HG03135 (cell line): ENCODE results near the gene SORCS3.
A peak's percentile ranks its signal among the peaks of the same experiment; 100 is the strongest.

ENCODE experiments used
- ATAC-seq: cut with Tn5 transposase; IDR thresholded peaks from one replicate; pipeline ENCODE4 v1.9.1; 2021; ENCODE audit warnings: mild to moderate bottlenecking, moderate library complexity; ENCODE audit not compliant: unreplicated experiment

The SORCS3 gene

GRCh38 chr10:104774234-104774633 lies 133.1 kb downstream of the SORCS3 start:
- no peak for ATAC-seq

GRCh38 chr10:104777086-104777799 lies 136.2 kb downstream of the SORCS3 start:
- ATAC-seq: no peak

GRCh38 chr10:104778371-104778770 lies 137.3 kb downstream of the SORCS3 start:
- no peak for ATAC-seq

- no peak for ATAC-seq
Observed at GRCh38 chr10:104779701-104780100, 138.6 kb downstream of the SORCS3 start.

GRCh38 chr10:104780165-104780564 lies 139.1 kb downstream of the SORCS3 start:
- no peak for ATAC-seq

- ATAC-seq: no peak
Observed at GRCh38 chr10:104780946-104781595, 140.0 kb downstream of the SORCS3 start.

- no peak for ATAC-seq
Observed at GRCh38 chr10:104784452-104784851, 143.4 kb downstream of the SORCS3 start.

- ATAC-seq: no peak
Observed at GRCh38 chr10:104791471-104791870, 150.4 kb downstream of the SORCS3 start.

- no peak for ATAC-seq
Observed at GRCh38 chr10:104795411-104795810, 154.3 kb downstream of the SORCS3 start.

GRCh38 chr10:104796823-104797222 lies 155.7 kb downstream of the SORCS3 start:
- no peak for ATAC-seq

GRCh38 chr10:104802941-104803340 lies 161.9 kb downstream of the SORCS3 start:
- no peak for ATAC-seq

GRCh38 chr10:104804880-104805279 lies 163.8 kb downstream of the SORCS3 start:
- no peak for ATAC-seq

GRCh38 chr10:104806801-104807200 lies 165.7 kb downstream of the SORCS3 start:
- ATAC-seq: no peak

GRCh38 chr10:104807581-104808310 lies 166.7 kb downstream of the SORCS3 start:
- ATAC-seq: no peak

- ATAC-seq: peak; percentile 65
Observed at GRCh38 chr10:104809288-104810090, 168.4 kb downstream of the SORCS3 start.

GRCh38 chr10:104811166-104811565 lies 170.1 kb downstream of the SORCS3 start:
- ATAC-seq: no peak

- ATAC-seq: no peak
Observed at GRCh38 chr10:104816501-104816900, 175.4 kb downstream of the SORCS3 start.

GRCh38 chr10:104819731-104820130 lies 178.6 kb downstream of the SORCS3 start:
- no peak for ATAC-seq

GRCh38 chr10:104822088-104822487 lies 181.0 kb downstream of the SORCS3 start:
- ATAC-seq: no peak

- ATAC-seq: no peak
Observed at GRCh38 chr10:104824380-104825006, 183.4 kb downstream of the SORCS3 start.

GRCh38 chr10:104831272-104831671 lies 190.2 kb downstream of the SORCS3 start:
- no peak for ATAC-seq
